SJCRH30 (cell line): ENCODE measurements around the gene CLDN14. TPM values are rescaled to one million over a fixed set of nuclear protein-coding genes. Genes with fewer than 3 reads are reported as not detected.

Source experiments
- DNase-seq, 2 experiments: peaks; one replicate each; pipeline ENCODE4 v3.0.0-alpha.2; 2015 to 2020
- H3K27ac ChIP-seq: fragments of 250-450 bp; sonication (Bioruptor Pico); 2 replicates; pipeline ENCODE4 v1.5.1; 2020; ENCODE audit warnings: mild to moderate bottlenecking, moderate library complexity
- H3K27me3 ChIP-seq: fragments of 250-450 bp; sonication (Bioruptor Pico); 2 replicates; pipeline ENCODE4 v1.5.1; 2020; ENCODE audit warnings: mild to moderate bottlenecking, moderate library complexity
- H3K36me3 ChIP-seq: fragments of 250-450 bp; sonication (Bioruptor Pico); 2 replicates; pipeline ENCODE4 v1.5.1; 2020; ENCODE audit warnings: mild to moderate bottlenecking, moderate library complexity
- H3K4me1 ChIP-seq: fragments of 250-450 bp; sonication (Bioruptor Pico); 2 replicates; pipeline ENCODE4 v1.5.1; 2020; ENCODE audit warnings: mild to moderate bottlenecking, moderate library complexity
- H3K4me3 ChIP-seq: fragments of 250-450 bp; sonication (Bioruptor Pico); 2 replicates; pipeline ENCODE4 v1.5.1; 2020; ENCODE audit warnings: mild to moderate bottlenecking, moderate library complexity
- H3K9me3 ChIP-seq: fragments of 250-450 bp; sonication (Bioruptor Pico); replicated peaks from 2 replicates; pipeline ENCODE4 v1.5.1; 2020; ENCODE audit warnings: mild to moderate bottlenecking, moderate library complexity
- total RNA-seq: library from RNA; depleted of rRNA; stranded (reverse); fragments of >200 nt; shearing (Covaris generic); gene quantifications from 2 replicates; pipeline ENCODE4 v1.2.3, GENCODE V29; 2014; rRNA removed

The CLDN14 gene
- total RNA-seq, 1 experiment from 2014 or later = not detected

DNA sequence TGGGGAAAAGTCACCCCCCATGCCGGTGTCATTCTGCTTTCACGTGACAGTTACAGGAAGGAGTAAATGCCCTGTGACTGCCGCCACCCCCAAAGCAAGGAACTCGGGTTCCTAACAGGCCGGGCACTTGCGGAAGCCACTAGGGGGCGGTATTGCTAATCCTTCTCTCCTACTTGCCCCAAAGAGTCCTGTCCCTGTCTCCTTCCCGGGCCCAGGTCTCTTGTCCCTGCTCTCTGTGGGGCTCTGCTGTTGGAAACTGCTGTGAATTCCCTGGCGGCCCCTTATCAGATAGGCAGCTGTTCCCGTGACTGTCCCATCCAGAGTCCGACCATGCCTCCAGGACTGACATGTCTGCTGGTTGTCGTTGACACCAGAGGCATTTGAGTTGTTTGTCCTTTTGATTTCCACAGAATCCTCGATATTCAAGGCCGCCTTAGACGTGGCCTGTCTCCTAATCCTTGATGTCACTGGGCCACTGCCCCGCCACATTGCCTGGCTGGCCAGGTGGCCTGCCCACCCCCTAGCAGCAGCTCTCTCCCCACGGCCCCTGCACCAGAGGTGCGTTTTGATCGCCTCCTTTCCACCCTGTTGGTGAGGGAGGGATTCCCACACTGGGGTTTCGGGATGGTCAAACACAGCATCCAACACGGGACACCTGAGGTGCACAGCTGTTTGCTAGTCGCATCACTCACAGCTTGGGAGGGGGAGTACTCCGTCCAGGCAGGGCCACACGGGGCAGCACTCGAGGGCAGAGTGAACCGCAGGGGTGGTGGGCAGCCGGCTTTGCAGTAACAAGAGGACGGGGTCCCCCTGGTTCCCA, 57.4 kb downstream of the CLDN14 start:
- Histone ChIP-seq H3K27me3 (no peaks in the 10 kb centered on the region), H3K27ac (no peak overlapping the region), H3K36me3 (no peaks in the 10 kb centered on the region), H3K4me3 (no peak overlapping the region), H3K9me3 (no peaks in the 10 kb centered on the region), H3K4me1 (peaks cover 20% of the 10 kb centered on the region)
- peak; percentile 75 to 88 for DNase-seq

DNA sequence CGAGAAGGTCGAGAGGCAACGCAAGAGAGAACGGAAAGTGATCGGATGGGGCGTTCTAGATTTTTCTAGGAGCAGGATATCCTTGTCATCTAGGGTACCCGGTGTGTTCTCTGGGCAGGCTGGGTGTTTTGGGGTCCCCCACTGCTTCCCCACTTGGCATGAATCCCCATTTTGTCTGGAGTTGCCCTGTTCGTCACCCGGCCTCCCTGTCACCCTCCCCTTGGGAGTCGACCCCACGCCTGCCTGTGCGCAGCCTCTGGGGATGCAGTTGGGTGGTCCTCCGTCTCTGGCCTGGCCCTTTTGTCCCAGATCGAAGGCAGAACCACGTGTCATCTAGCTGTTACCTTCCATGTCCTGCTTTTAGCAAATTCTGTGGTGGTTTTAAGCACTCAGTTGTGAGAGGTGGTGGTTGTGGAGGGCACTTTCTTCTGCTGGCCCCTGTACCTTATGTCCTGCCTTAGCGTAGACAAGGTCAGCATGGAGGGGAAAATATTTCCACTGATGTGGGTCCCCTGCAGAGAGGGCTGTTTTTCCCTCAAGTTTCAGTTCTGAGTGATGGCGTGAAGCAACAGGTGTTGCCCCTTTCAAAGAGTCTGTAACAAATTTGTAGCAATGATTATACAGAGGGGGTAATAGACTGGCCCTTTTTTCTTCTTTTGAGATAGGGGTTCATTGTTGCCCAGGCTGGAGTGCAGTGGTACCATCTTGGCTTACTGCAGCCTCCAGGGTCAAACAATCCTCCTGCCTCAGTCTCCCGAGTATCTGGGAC, 59.2 kb downstream of the CLDN14 start:
- no peak overlapping the region for H3K27ac ChIP-seq
- no peaks in the 10 kb centered on the region for H3K27me3 ChIP-seq
- H3K9me3 ChIP-seq = no peaks in the 10 kb centered on the region
- DNase-seq = peak in 1 of 2 experiments; percentile 48
- peaks cover 20% of the 10 kb centered on the region for H3K4me1 ChIP-seq
- no peak overlapping the region for H3K4me3 ChIP-seq
- peaks cover 7% of the 10 kb centered on the region; the same call in 1 of the 2 replicates for H3K36me3 ChIP-seq

DNA sequence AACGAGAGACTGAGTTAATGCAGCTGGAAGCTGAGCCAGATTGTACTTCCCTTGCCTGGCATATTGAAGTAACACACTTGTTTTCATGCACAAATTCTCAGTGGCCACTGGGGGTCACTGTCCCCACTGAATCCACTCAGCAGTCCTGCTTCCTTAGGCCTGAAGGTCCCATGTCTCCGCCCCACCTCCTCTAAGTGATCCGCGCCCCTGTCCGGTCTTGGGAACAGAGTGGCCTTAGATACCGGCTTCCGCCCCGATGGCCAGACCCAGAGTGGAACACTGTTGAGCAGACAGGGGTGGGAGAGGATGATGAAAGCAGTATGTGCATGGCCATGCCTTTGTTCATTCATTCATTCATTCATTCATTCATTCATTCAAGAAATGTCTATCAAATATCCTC, 59.9 kb downstream of the CLDN14 start:
- no peaks in the 10 kb centered on the region for H3K27me3 ChIP-seq
- H3K27ac ChIP-seq = no peak overlapping the region
- H3K4me3 ChIP-seq = no peak overlapping the region
- peaks cover 7% of the 10 kb centered on the region; the same call in 1 of the 2 replicates for H3K36me3 ChIP-seq
- H3K9me3 ChIP-seq = no peaks in the 10 kb centered on the region
- H3K4me1 ChIP-seq = peaks cover 20% of the 10 kb centered on the region
- peak; percentile 85 to 94 for DNase-seq

DNA sequence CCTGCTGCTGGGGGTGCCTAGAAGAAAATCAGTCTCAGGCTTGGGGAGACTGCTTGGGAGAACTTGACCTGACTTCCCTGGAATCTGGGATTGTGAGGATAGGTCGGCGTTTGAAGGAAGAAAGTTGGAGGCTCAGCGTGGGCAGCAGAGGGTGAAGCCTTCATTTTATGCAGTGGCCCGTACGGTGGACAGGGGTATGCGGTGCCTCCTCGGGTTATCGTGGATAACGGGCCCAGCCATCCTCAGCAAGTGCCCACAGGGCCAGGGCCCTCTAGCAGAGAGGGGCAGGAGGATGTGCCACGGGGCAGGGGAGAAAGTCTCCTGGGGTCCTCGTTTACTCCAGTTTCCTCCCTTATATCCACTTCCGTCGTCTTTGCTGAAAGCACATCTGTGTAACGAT, 60.7 kb downstream of the CLDN14 start:
- H3K4me1 ChIP-seq = peaks cover 16% of the 10 kb centered on the region
- no peaks in the 10 kb centered on the region for H3K9me3 ChIP-seq
- no peak overlapping the region for H3K4me3 ChIP-seq
- H3K36me3 ChIP-seq = peaks cover 7% of the 10 kb centered on the region; the same call in 1 of the 2 replicates
- no peak for DNase-seq
- H3K27me3 ChIP-seq = no peaks in the 10 kb centered on the region
- H3K27ac ChIP-seq = no peak overlapping the region

DNA sequence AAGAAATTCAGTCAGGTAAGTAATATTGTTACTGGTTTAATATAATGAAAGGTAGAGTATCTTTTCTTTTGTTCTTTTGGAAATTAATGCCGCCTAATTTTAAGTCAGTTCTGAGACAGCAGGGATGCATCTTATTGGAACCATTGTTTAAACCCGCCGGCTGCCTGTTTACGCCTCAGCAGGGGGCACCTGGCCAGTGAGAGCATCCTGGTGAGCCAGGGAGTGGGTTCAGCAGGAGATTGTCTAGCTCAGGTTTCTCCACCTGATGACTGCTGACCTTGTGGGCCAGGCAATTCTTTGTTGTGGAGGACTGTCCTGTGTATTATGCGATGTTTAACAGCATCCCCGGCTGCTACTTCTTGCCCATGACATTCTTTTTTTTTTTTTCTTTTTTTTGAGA, 64.5 kb downstream of the CLDN14 start:
- Histone ChIP-seq H3K36me3 (peaks cover 16% of the 10 kb centered on the region; the same call in 1 of the 2 replicates), H3K4me3 (no peak overlapping the region), H3K9me3 (no peaks in the 10 kb centered on the region)

DNA sequence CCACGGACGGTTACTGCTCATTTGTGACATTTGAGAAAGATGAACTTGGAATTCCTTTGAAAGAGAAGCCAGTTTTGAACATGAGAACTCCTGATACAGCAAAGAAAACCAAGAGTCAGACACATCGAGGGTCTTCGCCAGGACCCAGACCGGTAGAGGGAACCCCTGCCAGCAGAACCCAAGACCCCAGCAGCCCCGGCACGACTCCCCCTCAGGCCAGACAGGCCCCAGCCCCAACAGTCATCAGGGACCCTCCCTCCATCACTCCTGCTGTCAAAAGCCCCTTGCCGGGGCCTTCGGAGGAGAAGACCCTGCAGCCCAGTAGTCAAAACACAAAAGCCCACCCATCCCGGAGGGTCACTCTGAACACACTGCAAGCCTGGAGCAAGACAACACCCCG, 67.0 kb downstream of the CLDN14 start:
- peaks cover 19% of the 10 kb centered on the region; the same call in 1 of the 2 replicates for H3K36me3 ChIP-seq
- no peak overlapping the region for H3K27ac ChIP-seq
- no peaks in the 10 kb centered on the region for H3K4me1 ChIP-seq
- H3K27me3 ChIP-seq = no peaks in the 10 kb centered on the region
- no peak for DNase-seq
- no peaks in the 10 kb centered on the region for H3K9me3 ChIP-seq
- H3K4me3 ChIP-seq = no peak overlapping the region

More for the DNA sequence above, 64.5 kb downstream of the CLDN14 start:
- Histone ChIP-seq H3K27me3 (no peaks in the 10 kb centered on the region), H3K4me1 (peaks cover 1% of the 10 kb centered on the region; the same call in 1 of the 2 replicates), H3K27ac (no peak overlapping the region)
- DNase-seq = no peak

DNA sequence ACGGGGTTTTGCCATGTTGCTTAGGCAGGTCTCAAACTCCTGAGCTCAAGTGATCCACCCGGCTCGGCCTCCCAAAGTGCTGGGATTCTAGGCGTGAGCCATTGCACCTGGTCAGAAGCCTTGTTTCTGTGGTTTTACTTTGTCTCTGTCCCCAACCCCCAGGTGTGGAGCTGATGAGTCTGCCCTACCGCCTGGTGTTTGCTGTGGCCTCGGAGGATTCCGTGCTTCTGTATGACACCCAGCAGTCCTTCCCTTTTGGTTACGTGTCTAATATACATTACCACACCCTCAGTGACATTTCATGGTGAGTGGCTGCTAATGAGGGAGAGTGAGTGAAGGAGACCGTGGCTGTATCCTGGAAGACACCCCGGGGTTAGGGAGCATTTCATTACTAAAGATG, 68.6 kb downstream of the CLDN14 start:
- no peak overlapping the region for H3K27ac ChIP-seq
- no peak overlapping the region for H3K4me3 ChIP-seq
- no peaks in the 10 kb centered on the region for H3K9me3 ChIP-seq
- DNase-seq = no peak
- H3K36me3 ChIP-seq = peaks cover 17% of the 10 kb centered on the region; the same call in 1 of the 2 replicates
- H3K27me3 ChIP-seq = no peaks in the 10 kb centered on the region
- H3K4me1 ChIP-seq = no peaks in the 10 kb centered on the region

Other genes starting within 250 kb of the CLDN14 start
- gene MORC3, start 159.9 kb downstream of the CLDN14 start, total RNA-seq = 37.3 and 42.9 TPM in 2 replicates
- 18.7 and 19.5 TPM in 2 replicates for gene CHAF1B, start 94.7 kb downstream of the CLDN14 start, total RNA-seq
- gene SIM2, start 219.0 kb upstream of the CLDN14 start, total RNA-seq = 0.06 TPM in 1 of 2 replicates, not detected in the other